PC-3 (cell line): ENCODE measurements around the gene NEDD4L.

Source experiments
- CTCF ChIP-seq: fragments of 300-600 bp; sonication (generic); conservative IDR thresholded peaks from 2 replicates; pipeline ENCODE4 v1.5.1; 2017; ENCODE audit warnings: antibody characterized with exemption, low read depth, mild to moderate bottlenecking, low read length
- EZH2phosphoT487 ChIP-seq: fragments of 300-600 bp; sonication (generic); IDR thresholded peaks from 2 replicates; pipeline ENCODE4 v1.6.1; 2018; ENCODE audit warnings: mild to moderate bottlenecking, antibody characterized with exemption, low read length, borderline replicate concordance

GRCh38 chr18:58449464-58449863 is 405.4 kb downstream of the NEDD4L start:
- TF ChIP-seq CTCF = peak; percentile 41
- no peak for TF ChIP-seq EZH2phosphoT487
